ENCODE results near the gene KCNQ5.

The KCNQ5 gene

DNA sequence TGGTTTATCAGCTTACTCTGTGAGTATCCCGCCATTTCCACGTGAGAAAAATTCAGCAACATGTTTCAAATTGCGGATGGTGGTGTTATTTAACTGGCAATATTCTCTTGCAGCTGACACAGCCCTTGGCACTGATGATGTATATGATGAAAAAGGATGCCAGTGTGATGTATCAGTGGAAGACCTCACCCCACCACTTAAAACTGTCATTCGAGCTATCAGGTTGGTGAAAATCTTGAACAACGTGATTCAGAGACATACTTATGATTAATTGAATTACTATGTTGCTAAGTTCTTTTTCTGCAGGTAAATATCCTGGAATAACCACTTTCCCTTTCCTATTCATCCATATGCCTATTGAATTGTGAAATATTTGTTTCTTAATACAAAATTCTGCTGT is 547.8 kb downstream of the KCNQ5 start:
- no peak overlapping the region for H3K4me3 ChIP-seq (ENCODE audit: control insufficient read depth, low read depth, low read length)
- DNase-seq (ENCODE audit: low read depth) = no peak
- TF ChIP-seq, protein P1, sequence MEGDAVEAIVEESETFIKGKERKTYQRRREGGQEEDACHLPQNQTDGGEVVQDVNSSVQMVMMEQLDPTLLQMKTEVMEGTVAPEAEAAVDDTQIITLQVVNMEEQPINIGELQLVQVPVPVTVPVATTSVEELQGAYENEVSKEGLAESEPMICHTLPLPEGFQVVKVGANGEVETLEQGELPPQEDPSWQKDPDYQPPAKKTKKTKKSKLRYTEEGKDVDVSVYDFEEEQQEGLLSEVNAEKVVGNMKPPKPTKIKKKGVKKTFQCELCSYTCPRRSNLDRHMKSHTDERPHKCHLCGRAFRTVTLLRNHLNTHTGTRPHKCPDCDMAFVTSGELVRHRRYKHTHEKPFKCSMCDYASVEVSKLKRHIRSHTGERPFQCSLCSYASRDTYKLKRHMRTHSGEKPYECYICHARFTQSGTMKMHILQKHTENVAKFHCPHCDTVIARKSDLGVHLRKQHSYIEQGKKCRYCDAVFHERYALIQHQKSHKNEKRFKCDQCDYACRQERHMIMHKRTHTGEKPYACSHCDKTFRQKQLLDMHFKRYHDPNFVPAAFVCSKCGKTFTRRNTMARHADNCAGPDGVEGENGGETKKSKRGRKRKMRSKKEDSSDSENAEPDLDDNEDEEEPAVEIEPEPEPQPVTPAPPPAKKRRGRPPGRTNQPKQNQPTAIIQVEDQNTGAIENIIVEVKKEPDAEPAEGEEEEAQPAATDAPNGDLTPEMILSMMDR (IDR thresholded peaks at IDR 0.05; ENCODE audit: control insufficient read depth, insufficient read depth, low read depth, low read length, missing control alignments) = no peak

DNA sequence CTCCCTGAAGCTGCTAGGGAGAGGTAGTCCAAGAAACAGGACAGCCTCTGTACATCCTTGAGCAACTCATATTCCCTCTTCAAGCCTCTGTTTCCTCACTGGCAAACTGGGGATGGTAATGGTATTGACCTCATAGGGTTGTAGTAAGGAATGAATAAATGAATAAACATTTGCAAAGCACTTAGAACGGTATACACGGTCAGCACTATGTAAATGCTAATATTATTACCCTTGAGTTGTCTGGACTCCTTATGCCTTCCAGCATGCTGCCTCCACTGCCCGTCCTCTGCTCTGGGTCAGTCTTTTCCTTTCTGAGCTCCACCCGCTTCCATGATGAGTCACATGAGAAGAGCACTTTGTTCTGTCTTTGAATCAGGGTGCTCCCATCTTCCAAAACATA is 552.8 kb downstream of the KCNQ5 start:
- H3K4me3 ChIP-seq (ENCODE audit: control insufficient read depth, low read depth, low read length) = no peak overlapping the region
- TF ChIP-seq, protein P1 (IDR thresholded peaks at IDR 0.05; ENCODE audit: control insufficient read depth, insufficient read depth, low read depth, low read length, missing control alignments) = no peak
- DNase-seq (ENCODE audit: low read depth) = no peak

- no peak for DNase-seq (ENCODE audit: low read depth)
- TF ChIP-seq, protein P1 (IDR thresholded peaks at IDR 0.05; ENCODE audit: control insufficient read depth, insufficient read depth, low read depth, low read length, missing control alignments) = no peak
- H3K4me3 ChIP-seq (ENCODE audit: control insufficient read depth, low read depth, low read length) = no peak overlapping the region
Observed at GRCh38 chr6:73176057-73176456, 554.2 kb downstream of the KCNQ5 start.

- no peak for DNase-seq (ENCODE audit: low read depth)
- H3K4me3 ChIP-seq (ENCODE audit: control insufficient read depth, low read depth, low read length) = no peak overlapping the region
- TF ChIP-seq, protein P1 (IDR thresholded peaks at IDR 0.05; ENCODE audit: control insufficient read depth, insufficient read depth, low read depth, low read length, missing control alignments) = no peak
Observed at GRCh38 chr6:73177221-73177944, 555.5 kb downstream of the KCNQ5 start.

GRCh38 chr6:73180076-73180738 is 558.3 kb downstream of the KCNQ5 start:
- DNase-seq (ENCODE audit: low read depth) = peak; percentile 3

DNA sequence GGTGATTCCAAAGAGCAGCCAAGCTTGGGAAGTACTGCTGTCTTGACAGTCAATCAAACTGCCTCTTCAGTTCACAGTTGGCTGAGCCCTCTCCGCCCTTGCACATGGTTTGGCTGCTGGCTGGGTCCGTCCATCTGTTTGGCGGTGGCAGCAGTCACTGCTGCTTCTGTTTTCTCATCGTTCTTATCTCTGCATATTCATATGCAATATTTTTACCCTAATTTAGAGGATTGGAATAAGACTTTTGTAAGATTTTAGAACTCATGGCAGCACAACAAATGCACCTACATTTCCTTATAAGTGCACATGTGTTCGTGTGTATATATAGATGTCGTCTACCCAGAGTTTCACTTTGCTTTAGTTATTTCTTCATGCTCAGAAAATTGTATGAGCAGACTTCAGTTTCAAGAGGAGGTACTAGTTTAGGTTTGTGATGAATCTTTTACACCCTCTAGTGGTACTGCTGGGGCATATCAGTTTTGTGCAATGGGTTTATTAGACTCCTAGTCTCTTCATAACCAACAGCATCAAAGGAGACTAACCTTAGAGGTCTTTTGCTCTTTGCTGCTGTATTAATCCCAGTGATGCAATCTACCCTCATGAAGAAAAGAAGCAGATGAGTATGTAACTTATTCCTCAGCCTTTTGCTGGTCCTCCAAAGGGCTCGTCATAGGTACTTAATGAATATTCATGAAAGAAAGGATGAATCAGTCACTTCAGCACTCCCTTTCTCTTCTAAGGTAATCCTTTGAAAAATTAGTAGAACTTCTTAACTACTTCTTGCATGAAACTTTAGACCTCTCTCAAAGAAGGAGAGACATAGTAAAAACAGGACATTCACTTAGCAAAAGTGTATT is 559.1 kb downstream of the KCNQ5 start:
- H3K4me3 ChIP-seq (ENCODE audit: control insufficient read depth, low read depth, low read length) = peak overlapping the region; percentile 23
- TF ChIP-seq, protein P1 (IDR thresholded peaks at IDR 0.05; ENCODE audit: control insufficient read depth, insufficient read depth, low read depth, low read length, missing control alignments) = peak; percentile 75
- peak; percentile 59 for DNase-seq (ENCODE audit: low read depth)

More at GRCh38 chr6:73180076-73180738, 558.3 kb downstream of the KCNQ5 start:
- no peak overlapping the region; the same call in 1 of the 2 replicates for H3K4me3 ChIP-seq (ENCODE audit: control insufficient read depth, low read depth, low read length)
- TF ChIP-seq, protein P1 (IDR thresholded peaks at IDR 0.05; ENCODE audit: control insufficient read depth, insufficient read depth, low read depth, low read length, missing control alignments) = no peak
